Measurements from ENCODE around the gene TMPRSS4. TPM values are rescaled to one million over a fixed set of nuclear protein-coding genes. Genes with fewer than 3 reads are reported as not detected.
"Not testable (repeated sequence)": the region's sequence is repeated elsewhere in the genome, so short reads cannot be mapped to it uniquely, and the experiment has no call there.

TMPRSS4 gene
- total RNA-seq, 4 donors from 2014 or later: not detected

DNA sequence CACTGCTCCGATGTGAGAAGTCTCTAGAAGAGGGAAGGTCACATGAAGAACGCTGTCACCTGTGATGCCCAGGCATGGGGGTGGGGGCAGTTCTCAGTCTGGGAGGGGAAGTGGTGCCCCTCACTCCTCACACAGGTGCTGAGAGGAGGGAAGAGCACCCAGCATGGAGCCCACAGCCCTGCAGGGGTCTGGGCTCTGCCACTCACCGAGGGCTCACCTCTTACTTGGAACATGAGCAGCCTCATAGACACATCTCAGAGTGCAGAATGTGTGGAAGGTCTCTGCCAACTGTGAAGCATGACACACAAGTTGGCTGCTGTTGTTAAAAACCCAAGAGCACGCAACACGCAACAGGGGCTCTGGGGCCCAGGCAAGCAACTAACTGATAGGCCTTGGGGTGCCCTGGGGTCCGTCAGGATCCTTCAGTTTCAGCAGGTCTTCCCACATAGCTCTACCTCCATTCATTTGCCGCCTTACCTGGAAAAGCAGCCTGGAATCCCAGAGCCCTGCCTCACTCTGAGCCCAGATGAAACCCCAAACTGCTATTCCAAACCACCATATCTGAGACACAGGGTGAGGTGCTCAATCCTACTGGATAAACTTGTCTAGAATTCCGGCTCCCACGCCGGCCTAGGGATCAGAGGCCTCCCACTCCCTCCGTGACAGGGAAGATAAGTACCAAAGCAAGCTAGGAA lies 17.5 kb upstream of the TMPRSS4 start:
- Histone ChIP-seq H3K4me3 (no peak overlapping the region), H3K9me3 (no peaks in the 10 kb centered on the region), H3K27ac (no peak overlapping the region), H3K27me3 (no peaks in the 10 kb centered on the region), H3K36me3 (no peaks in the 10 kb centered on the region), H3K4me1 (no peaks in the 10 kb centered on the region)
- 86 to 93% methylated on average over 11 of the region's 11 CpGs for WGBS, 2 donors
- TF ChIP-seq, protein P1, sequence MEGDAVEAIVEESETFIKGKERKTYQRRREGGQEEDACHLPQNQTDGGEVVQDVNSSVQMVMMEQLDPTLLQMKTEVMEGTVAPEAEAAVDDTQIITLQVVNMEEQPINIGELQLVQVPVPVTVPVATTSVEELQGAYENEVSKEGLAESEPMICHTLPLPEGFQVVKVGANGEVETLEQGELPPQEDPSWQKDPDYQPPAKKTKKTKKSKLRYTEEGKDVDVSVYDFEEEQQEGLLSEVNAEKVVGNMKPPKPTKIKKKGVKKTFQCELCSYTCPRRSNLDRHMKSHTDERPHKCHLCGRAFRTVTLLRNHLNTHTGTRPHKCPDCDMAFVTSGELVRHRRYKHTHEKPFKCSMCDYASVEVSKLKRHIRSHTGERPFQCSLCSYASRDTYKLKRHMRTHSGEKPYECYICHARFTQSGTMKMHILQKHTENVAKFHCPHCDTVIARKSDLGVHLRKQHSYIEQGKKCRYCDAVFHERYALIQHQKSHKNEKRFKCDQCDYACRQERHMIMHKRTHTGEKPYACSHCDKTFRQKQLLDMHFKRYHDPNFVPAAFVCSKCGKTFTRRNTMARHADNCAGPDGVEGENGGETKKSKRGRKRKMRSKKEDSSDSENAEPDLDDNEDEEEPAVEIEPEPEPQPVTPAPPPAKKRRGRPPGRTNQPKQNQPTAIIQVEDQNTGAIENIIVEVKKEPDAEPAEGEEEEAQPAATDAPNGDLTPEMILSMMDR (IDR thresholded peaks at IDR 0.05): no peak
- TF ChIP-seq EP300 (IDR thresholded peaks at IDR 0.05): no peak
- no peak for TF ChIP-seq POLR2A (IDR thresholded peaks at IDR 0.05)
- DNase-seq (ENCODE audit: low spot score in 2 of 2): no peak

DNA sequence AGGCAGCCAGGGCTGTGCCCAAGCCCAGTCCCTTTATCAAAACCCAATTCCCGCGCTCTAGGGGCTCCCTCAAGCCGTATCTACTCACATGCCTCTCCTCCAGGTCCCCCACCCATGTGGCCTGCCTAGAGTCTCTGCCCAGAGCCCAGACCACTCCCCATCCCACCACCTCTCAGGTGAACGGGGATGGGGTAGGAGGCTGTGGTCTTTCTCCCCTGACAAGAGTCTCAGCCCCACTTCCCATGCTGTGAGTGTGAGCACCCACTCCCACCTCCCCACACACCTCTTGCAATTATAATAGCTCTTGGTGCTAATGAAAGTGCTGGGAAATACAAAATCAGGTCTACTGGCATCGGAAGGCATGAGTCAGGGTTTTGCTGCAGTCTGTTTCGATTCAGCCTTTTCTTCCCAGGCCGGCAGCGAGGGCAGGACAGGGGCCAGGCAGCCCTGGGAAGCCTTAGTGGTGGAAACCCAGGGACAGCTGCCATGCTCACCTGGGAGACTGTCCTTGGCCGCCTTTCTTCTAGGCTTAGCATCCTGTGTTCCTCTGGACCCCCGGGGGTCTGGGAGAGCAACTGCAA lies 16.7 kb upstream of the TMPRSS4 start:
- TF ChIP-seq, protein P1 (IDR thresholded peaks at IDR 0.05): no peak
- TF ChIP-seq EP300 (IDR thresholded peaks at IDR 0.05): no peak
- TF ChIP-seq POLR2A (IDR thresholded peaks at IDR 0.05): no peak
- DNase-seq (ENCODE audit: low spot score in 2 of 2): no peak
- Histone ChIP-seq H3K27me3 (no peaks in the 10 kb centered on the region), H3K36me3 (no peaks in the 10 kb centered on the region), H3K9me3 (no peaks in the 10 kb centered on the region), H3K4me1 (no peaks in the 10 kb centered on the region), H3K4me3 (no peak overlapping the region), H3K27ac (no peak overlapping the region)
- 80 to 82% methylated on average over 8 to 10 of the region's 10 CpGs for WGBS, 2 donors

DNA sequence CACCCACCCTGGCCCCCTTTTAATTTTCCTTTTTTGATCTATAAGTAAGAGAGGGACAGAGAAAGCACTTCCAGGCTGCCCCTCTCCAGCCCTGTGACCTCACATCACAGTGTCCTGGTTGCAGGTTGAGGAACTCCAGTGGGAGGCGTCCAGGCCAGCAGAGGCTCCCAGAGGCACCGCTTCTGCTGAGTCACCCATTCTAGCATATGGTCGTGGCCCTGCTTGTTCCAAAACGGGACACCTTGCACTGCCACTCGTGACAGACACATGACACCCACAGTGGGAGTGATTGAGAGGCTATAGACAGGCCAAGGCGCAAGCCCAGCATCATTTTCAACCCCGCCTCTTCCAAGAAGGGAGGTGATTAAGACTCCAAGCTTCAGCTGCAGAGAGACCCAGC lies 16.0 kb upstream of the TMPRSS4 start:
- TF ChIP-seq EP300 (IDR thresholded peaks at IDR 0.05): no peak
- TF ChIP-seq POLR2A (IDR thresholded peaks at IDR 0.05): no peak
- TF ChIP-seq, protein P1 (IDR thresholded peaks at IDR 0.05): no peak
- WGBS, 2 donors: 47 to 51% methylated on average over 7 of the region's 7 CpGs
- Histone ChIP-seq H3K27ac (no peak overlapping the region), H3K36me3 (no peaks in the 10 kb centered on the region), H3K4me1 (no peaks in the 10 kb centered on the region), H3K27me3 (no peaks in the 10 kb centered on the region), H3K4me3 (no peak overlapping the region), H3K9me3 (no peaks in the 10 kb centered on the region)
- peak in 1 of 2 donors; percentile 25 for DNase-seq (ENCODE audit: low spot score in 2 of 2)

DNA sequence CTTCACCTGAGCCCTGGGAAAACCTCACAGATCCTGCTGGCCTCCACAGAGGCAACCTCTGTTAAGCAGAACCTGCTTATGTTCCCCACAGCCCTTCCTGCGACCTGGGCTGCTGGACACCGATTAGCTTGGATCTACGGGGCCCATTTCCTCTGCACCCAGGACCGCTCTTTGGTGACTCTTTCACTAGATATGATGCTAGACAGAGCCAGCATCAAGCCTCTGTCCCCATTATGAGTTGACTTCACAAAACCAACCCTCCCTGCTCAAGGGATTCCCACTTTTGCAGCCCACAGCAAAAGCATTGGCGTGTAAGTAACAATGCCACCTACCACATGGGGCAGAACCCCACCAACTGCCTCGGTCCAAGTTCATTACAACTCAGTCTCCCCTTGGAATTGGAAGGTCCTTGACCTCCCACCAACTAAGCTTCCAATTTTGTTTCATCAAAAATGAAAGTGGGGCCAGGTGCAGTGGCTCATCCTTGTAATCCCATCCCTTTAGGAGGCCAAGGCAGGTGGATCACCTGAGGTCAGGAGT lies 15.2 kb upstream of the TMPRSS4 start:
- TF ChIP-seq, protein P1 (IDR thresholded peaks at IDR 0.05): no peak
- no peak for TF ChIP-seq POLR2A (IDR thresholded peaks at IDR 0.05)
- TF ChIP-seq EP300 (IDR thresholded peaks at IDR 0.05): no peak
- H3K36me3 ChIP-seq: no peaks in the 10 kb centered on the region
- DNase-seq (ENCODE audit: low spot score in 2 of 2): no peak
- no peak overlapping the region for H3K4me3 ChIP-seq
- H3K27ac ChIP-seq: no peak overlapping the region
- no peaks in the 10 kb centered on the region for H3K27me3 ChIP-seq
- WGBS, 2 donors: 88 to 90% methylated on average over 6 of the region's 6 CpGs
- H3K4me1 ChIP-seq: no peaks in the 10 kb centered on the region
- H3K9me3 ChIP-seq: no peaks in the 10 kb centered on the region

DNA sequence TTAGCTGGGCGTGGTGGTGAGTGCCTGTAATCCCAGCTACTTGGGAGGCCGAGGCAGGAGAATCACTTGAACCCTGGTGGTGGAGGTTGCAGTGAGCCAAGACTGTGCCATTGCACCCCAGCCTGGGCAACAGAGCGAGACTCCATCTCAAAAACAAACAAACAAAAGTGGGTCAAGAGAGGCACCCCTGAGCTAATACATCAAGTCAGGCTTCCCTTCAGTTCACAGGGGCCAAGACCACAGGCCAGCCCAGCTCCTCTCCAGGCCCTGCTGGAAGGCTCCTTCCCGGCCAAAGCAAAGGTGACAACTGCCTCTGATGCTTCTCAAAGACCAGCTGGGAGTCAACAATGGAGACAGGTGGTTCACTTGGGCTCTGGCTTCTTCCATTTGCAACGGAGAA lies 14.7 kb upstream of the TMPRSS4 start:
- not testable (repeated sequence) for H3K4me3 ChIP-seq; H3K27me3 ChIP-seq; DNase-seq (ENCODE audit: low spot score in 2 of 2); H3K9me3 ChIP-seq; H3K27ac ChIP-seq; H3K4me1 ChIP-seq; H3K36me3 ChIP-seq
- 86 to 93% methylated on average over 5 of the region's 5 CpGs for WGBS, 2 donors

DNA sequence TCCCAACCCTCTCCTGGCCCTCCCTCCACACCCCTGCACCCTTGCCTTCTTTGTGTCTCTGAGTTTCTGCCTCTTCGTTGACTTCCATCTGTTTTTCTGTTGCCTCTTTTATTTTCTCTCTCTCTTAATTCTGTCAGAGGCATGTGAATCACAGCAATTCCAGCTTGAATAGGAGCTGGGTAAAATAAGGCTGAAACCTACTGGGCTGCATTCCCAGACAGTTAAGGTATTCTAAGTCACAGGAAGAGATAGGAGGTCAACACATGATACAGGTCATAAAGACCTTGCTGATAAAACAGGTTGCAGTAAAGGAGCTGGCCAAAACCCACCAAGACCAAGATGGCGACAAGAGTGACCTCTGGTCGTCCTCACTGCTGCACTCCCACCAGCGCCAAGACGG lies 14.2 kb upstream of the TMPRSS4 start:
- H3K9me3 ChIP-seq; H3K4me3 ChIP-seq; H3K4me1 ChIP-seq; H3K27ac ChIP-seq; DNase-seq (ENCODE audit: low spot score in 2 of 2); H3K36me3 ChIP-seq; H3K27me3 ChIP-seq: not testable (repeated sequence)
- WGBS, 2 donors: 87 to 91% methylated on average over 5 of the region's 5 CpGs
